ENCODE data around the gene OTOP2. TPM values are rescaled to one million over a fixed set of nuclear protein-coding genes. Genes with fewer than 3 reads are reported as not detected.
"Not testable (repeated sequence)": the region's sequence is repeated elsewhere in the genome, so short reads cannot be mapped to it uniquely, and the experiment has no call there.

The OTOP2 gene
- total RNA-seq, 5 donors from 2014 or later (not counting 1 experiment from before 2014, with no cell fraction given) = not detected

DNA sequence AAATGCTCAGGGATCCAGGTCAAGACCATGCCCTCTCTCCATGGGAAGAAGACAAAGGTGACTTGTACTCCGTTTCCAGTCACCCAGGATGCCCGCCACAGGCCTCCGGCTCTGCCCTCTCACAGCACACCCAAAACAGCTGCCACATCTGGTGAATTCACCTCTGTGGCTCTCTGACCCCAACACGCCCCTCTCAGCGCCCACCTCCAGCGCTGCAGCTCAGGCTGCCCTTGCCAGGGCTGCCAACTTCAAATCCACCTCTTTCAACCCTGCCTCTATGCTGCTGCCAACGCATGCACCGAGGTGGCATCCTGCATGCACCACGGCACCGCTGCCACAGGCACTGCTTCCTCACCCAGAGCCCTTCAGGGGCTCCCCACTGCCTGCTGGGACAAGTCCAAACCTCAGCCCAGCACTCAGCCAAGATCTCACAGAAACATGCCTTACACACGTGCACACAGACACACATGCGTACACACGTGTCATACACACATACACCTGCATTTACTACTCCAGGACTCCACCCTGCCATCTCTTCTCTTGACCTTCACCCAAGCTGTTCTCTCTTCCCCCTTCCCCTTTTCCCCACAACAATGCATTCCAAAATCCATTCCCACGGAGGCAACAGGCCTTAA lies 41.0 kb downstream of the OTOP2 start:
- WGBS (ENCODE audit: insufficient coverage) = 79% methylated on average over 13 of the region's 14 CpGs
- Histone ChIP-seq H3K27me3 (replicated peaks in 1 of 2; ENCODE audit: control insufficient read depth in 2 of 2, extremely low read depth in 1 of 2, insufficient read depth in 2 of 2, low read length in 1 of 2) (peaks cover 0 to 18% of the 10 kb centered on the region in 2 experiments), H3K36me3 (ENCODE audit: control insufficient read depth in 2 of 2, extremely low read depth in 1 of 2, insufficient read depth in 1 of 2, low read length in 1 of 2) (no peaks in the 10 kb centered on the region), H3K4me3 (ENCODE audit: control insufficient read depth in 1 of 2, extremely low read depth in 1 of 2, low read length in 1 of 2) (no peak overlapping the region), H3K27ac (ENCODE audit: low read length) (no peak overlapping the region), H3K9me3 (no peaks in the 10 kb centered on the region), H3K4me1 (ENCODE audit: control insufficient read depth in 1 of 2, extremely low read depth in 1 of 2, insufficient read depth in 2 of 2, low read length in 2 of 2) (peaks cover 0 to 9% of the 10 kb centered on the region in 2 experiments)
- ATAC-seq (replicated peaks in 1 of 4) (no peak), DNase-seq (no peak)
- Mint-ChIP-seq H3K36me3 (no peaks in the 10 kb centered on the region), H3K4me1 (peaks cover 3 to 12% (median 4%) of the 10 kb centered on the region in 3 donors), H3K9me3 (no peaks in the 10 kb centered on the region), H3K4me3 (no peak overlapping the region), H3K27ac (no peak overlapping the region), H3K27me3 (no peaks in the 10 kb centered on the region)
- ChIA-PET POLR2A (no interaction called here), CTCF (interaction anchor here in 1 of 2 donors (1.5 kb wide), 1 partner anchor 16 kb away, joined by 3 read pairs; no protein-coding TSS in a partner anchor)

DNA sequence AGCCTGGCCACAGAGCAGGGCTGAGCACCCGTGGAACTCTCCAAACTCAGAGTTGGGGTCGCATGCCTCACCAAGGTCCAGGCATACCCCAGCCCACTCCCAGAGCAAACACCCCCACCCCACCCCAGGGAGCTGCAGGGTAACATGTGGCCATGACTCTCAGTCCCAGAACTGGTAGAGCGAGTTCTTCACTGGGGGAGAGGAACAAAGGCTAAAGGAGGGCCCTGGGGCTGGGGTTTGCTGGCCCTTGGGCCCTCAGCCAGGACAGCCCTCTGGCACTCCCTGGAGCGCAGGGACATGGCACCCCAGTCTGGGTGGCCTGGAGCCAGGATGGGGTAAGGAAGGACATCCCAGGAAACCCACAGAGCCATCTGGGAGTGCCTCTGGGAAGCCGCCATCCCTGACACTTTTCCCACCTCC lies 44.3 kb downstream of the OTOP2 start:
- Histone ChIP-seq H3K4me1 (ENCODE audit: control insufficient read depth in 1 of 2, extremely low read depth in 1 of 2, insufficient read depth in 2 of 2, low read length in 2 of 2) (peaks cover 2 to 19% of the 10 kb centered on the region in 2 experiments), H3K4me3 (ENCODE audit: control insufficient read depth in 1 of 2, extremely low read depth in 1 of 2, low read length in 1 of 2) (no peak overlapping the region), H3K27ac (ENCODE audit: low read length) (no peak overlapping the region), H3K36me3 (ENCODE audit: control insufficient read depth in 2 of 2, extremely low read depth in 1 of 2, insufficient read depth in 1 of 2, low read length in 1 of 2) (no peaks in the 10 kb centered on the region), H3K27me3 (replicated peaks in 1 of 2; ENCODE audit: control insufficient read depth in 2 of 2, extremely low read depth in 1 of 2, insufficient read depth in 2 of 2, low read length in 1 of 2) (peaks cover 0 to 29% of the 10 kb centered on the region in 2 experiments), H3K9me3 (no peaks in the 10 kb centered on the region)
- WGBS (ENCODE audit: insufficient coverage) = 90% methylated on average over 3 of the region's 5 CpGs
- peaks cover 0 to 7% of the 10 kb centered on the region in 2 donors for H3K27me3 Mint-ChIP-seq
- ChIA-PET CTCF (no interaction called here), POLR2A (no interaction called here)
- ATAC-seq (replicated peaks in 1 of 4) (no peak), DNase-seq (no peak)
- H3K36me3 Mint-ChIP-seq = no peaks in the 10 kb centered on the region
- no peak overlapping the region for H3K27ac Mint-ChIP-seq
- H3K4me3 Mint-ChIP-seq = no peak overlapping the region
- peaks cover 8 to 13% (median 12%) of the 10 kb centered on the region in 3 donors for H3K4me1 Mint-ChIP-seq
- no peaks in the 10 kb centered on the region for H3K9me3 Mint-ChIP-seq

DNA sequence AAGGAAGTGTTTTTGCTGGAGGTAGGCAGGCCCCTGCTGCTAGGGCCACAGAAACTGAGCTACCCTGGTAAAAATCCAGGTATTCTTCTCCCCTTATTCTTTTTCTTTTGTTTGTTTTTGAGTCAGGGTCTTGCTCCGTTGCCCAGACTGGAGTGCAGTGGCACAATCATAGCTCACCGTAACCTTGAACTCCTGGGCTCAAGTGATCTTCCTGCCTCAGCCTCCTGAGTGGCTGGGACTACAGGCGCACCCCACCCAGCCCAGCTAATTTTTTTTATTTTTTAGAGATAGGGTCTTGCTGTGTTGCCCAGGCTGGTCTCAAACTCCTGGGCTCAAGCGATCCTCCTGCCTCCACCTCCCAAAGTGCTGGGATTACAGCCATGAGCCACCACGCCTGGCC lies 45.4 kb downstream of the OTOP2 start:
- H3K27ac ChIP-seq (ENCODE audit: low read length); H3K36me3 ChIP-seq (ENCODE audit: control insufficient read depth in 2 of 2, extremely low read depth in 1 of 2, insufficient read depth in 1 of 2, low read length in 1 of 2); DNase-seq; POLR2A ChIA-PET; H3K36me3 Mint-ChIP-seq; H3K4me3 ChIP-seq (ENCODE audit: control insufficient read depth in 1 of 2, extremely low read depth in 1 of 2, low read length in 1 of 2); H3K9me3 Mint-ChIP-seq; H3K27ac Mint-ChIP-seq; ATAC-seq (replicated peaks in 1 of 4); H3K4me3 Mint-ChIP-seq; H3K9me3 ChIP-seq: not testable (repeated sequence)
- 100% methylated on average over 3 of the region's 5 CpGs for WGBS (ENCODE audit: insufficient coverage)
- peaks cover 2 to 21% of the 10 kb centered on the region in 2 experiments for H3K4me1 ChIP-seq (ENCODE audit: control insufficient read depth in 1 of 2, extremely low read depth in 1 of 2, insufficient read depth in 2 of 2, low read length in 2 of 2)
- Mint-ChIP-seq H3K4me1 (peaks cover 8 to 13% (median 12%) of the 10 kb centered on the region in 3 donors), H3K27me3 (peaks cover 0 to 10% of the 10 kb centered on the region in 2 donors)
- peaks cover 0 to 40% of the 10 kb centered on the region in 2 experiments for H3K27me3 ChIP-seq (replicated peaks in 1 of 2; ENCODE audit: control insufficient read depth in 2 of 2, extremely low read depth in 1 of 2, insufficient read depth in 2 of 2, low read length in 1 of 2)
- CTCF ChIA-PET = interaction anchor here (0.6 to 3.6 kb wide), 4 partner anchors 8 to 125 kb away, joined by 3 to 13 read pairs (median 4); no protein-coding TSS in a partner anchor

DNA sequence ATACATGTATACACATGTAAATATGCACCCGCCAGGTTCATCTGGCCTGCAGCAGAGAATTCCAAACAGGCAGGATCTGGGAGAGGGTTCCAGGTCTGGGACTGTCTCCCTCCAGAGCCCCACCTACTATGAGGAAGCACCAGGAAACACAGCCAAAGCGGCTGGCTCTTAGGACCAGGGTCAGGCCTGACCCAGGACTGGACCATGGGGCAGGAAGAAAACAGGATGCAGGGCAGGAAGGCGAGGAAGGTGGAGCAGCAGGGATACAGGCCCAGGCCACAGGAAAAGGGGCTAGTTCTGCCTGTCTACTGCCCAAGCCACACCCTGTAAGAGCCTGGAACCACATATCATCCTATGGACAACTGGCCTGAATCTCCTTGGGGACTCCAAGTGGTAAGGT lies 46.3 kb downstream of the OTOP2 start:
- H3K36me3 Mint-ChIP-seq = no peaks in the 10 kb centered on the region
- no peaks in the 10 kb centered on the region for H3K9me3 ChIP-seq
- H3K36me3 ChIP-seq (ENCODE audit: control insufficient read depth in 2 of 2, extremely low read depth in 1 of 2, insufficient read depth in 1 of 2, low read length in 1 of 2) = no peaks in the 10 kb centered on the region
- no peak overlapping the region for H3K4me3 ChIP-seq (ENCODE audit: control insufficient read depth in 1 of 2, extremely low read depth in 1 of 2, low read length in 1 of 2)
- DNase-seq (no peak), ATAC-seq (replicated peaks in 1 of 4) (no peak)
- H3K27ac ChIP-seq (ENCODE audit: low read length) = no peak overlapping the region
- peak overlapping the region in 2 of 3 donors; percentile 28 to 96 for H3K4me3 Mint-ChIP-seq
- peak overlapping the region in 1 of 2 donors; percentile 64 for H3K27ac Mint-ChIP-seq
- peaks cover 0 to 14% of the 10 kb centered on the region in 2 donors for H3K27me3 Mint-ChIP-seq
- ChIA-PET CTCF (interaction anchor here (0.6 to 3.6 kb wide), 2 partner anchors 9 to 40 kb away, joined by 4 to 13 read pairs; no protein-coding TSS in a partner anchor), POLR2A (no interaction called here)
- H3K4me1 ChIP-seq (ENCODE audit: control insufficient read depth in 1 of 2, extremely low read depth in 1 of 2, insufficient read depth in 2 of 2, low read length in 2 of 2) = peaks cover 2 to 21% of the 10 kb centered on the region in 2 experiments
- H3K27me3 ChIP-seq (replicated peaks in 1 of 2; ENCODE audit: control insufficient read depth in 2 of 2, extremely low read depth in 1 of 2, insufficient read depth in 2 of 2, low read length in 1 of 2) = peaks cover 0 to 38% of the 10 kb centered on the region in 2 experiments
- WGBS (ENCODE audit: insufficient coverage) = 100% methylated on average over 1 of the region's 3 CpGs
- H3K9me3 Mint-ChIP-seq = no peaks in the 10 kb centered on the region
- peaks cover 6 to 13% (median 8%) of the 10 kb centered on the region in 3 donors for H3K4me1 Mint-ChIP-seq

DNA sequence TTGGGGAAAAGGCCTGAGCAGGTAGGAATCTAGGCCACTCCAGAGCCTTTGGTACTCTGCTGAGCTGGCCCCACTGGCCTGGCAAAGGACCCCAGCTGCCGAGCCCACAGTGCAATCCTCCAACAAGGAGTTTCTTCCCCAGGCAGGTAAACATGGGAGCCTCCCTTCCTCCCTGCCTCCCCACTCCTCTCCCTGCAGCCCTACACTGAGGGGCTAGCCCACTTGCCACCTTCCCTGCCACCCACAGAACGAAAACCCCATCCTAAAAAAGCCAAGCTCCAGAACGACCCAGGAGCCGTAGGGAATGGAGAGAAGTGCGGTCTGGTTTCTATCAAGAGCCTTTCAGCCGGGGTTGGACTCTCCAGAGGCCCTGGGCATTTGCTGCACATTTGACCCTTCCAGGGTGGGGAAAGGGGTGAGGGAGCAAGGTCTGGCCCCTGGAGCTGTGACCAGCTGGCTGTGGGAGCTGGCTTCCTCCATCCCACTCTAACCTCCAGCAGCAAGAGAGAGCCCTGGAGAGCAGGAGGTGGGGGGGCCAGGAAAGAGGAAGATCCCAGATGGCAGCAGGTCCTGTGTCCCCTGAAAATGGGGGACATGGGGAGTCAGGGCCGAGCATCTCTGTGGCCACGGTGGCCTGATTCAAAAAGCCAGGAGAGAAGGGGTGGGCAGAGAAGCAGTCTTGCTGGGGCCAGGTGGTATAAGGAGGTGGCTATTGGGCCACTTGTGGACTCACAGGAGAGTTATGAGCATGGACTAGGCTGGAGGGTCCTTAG lies 47.2 kb downstream of the OTOP2 start:
- Histone ChIP-seq H3K9me3 (no peaks in the 10 kb centered on the region), H3K4me1 (ENCODE audit: control insufficient read depth in 1 of 2, extremely low read depth in 1 of 2, insufficient read depth in 2 of 2, low read length in 2 of 2) (peaks cover 2 to 21% of the 10 kb centered on the region in 2 experiments), H3K27ac (ENCODE audit: low read length) (no peak overlapping the region), H3K27me3 (replicated peaks in 1 of 2; ENCODE audit: control insufficient read depth in 2 of 2, extremely low read depth in 1 of 2, insufficient read depth in 2 of 2, low read length in 1 of 2) (peaks cover 0 to 38% of the 10 kb centered on the region in 2 experiments), H3K4me3 (ENCODE audit: control insufficient read depth in 1 of 2, extremely low read depth in 1 of 2, low read length in 1 of 2) (no peak overlapping the region), H3K36me3 (ENCODE audit: control insufficient read depth in 2 of 2, extremely low read depth in 1 of 2, insufficient read depth in 1 of 2, low read length in 1 of 2) (no peaks in the 10 kb centered on the region)
- H3K9me3 Mint-ChIP-seq = no peaks in the 10 kb centered on the region
- ATAC-seq (replicated peaks in 1 of 4) (no peak), DNase-seq (no peak)
- 95% methylated on average over 8 of the region's 8 CpGs for WGBS (ENCODE audit: insufficient coverage)
- H3K27me3 Mint-ChIP-seq = peaks cover 0 to 17% of the 10 kb centered on the region in 2 donors
- no peak overlapping the region for H3K27ac Mint-ChIP-seq
- H3K4me1 Mint-ChIP-seq = peaks cover 6 to 13% (median 6%) of the 10 kb centered on the region in 3 donors
- no peaks in the 10 kb centered on the region for H3K36me3 Mint-ChIP-seq
- CTCF ChIA-PET = interaction anchor here (0.6 to 3.6 kb wide), 3 partner anchors 10 to 213 kb away, joined by 3 to 13 read pairs (median 4); no protein-coding TSS in a partner anchor
- POLR2A ChIA-PET = interaction anchor here in 1 of 2 donors (0.5 kb wide), 1 partner anchor 405 kb away, joined by 8 read pairs; no protein-coding TSS in a partner anchor
- peak overlapping the region; percentile 72 to 96 (median 82) for H3K4me3 Mint-ChIP-seq

DNA sequence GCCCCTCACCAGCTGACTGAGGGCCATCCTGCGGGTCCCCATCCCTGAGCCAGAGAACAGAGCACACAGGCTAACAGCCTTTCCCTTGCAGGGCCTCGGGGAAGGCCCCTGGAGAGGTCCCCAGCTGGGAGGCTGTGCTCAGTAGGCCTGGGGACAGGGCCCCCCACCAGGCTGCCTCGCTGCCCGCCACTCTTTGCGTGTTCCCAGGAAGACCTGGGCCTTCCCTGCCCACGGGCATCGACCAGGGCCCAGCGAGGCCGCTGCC lies 47.7 kb downstream of the OTOP2 start:
- H3K27ac ChIP-seq (ENCODE audit: low read length) = no peak overlapping the region

More for the DNA sequence above, 47.7 kb downstream of the OTOP2 start:
- WGBS (ENCODE audit: insufficient coverage) = 73% methylated on average over 9 of the region's 9 CpGs
- Histone ChIP-seq H3K27me3 (replicated peaks in 1 of 2; ENCODE audit: control insufficient read depth in 2 of 2, extremely low read depth in 1 of 2, insufficient read depth in 2 of 2, low read length in 1 of 2) (peaks cover 0 to 39% of the 10 kb centered on the region in 2 experiments), H3K36me3 (ENCODE audit: control insufficient read depth in 2 of 2, extremely low read depth in 1 of 2, insufficient read depth in 1 of 2, low read length in 1 of 2) (no peaks in the 10 kb centered on the region), H3K9me3 (no peaks in the 10 kb centered on the region), H3K4me1 (ENCODE audit: control insufficient read depth in 1 of 2, extremely low read depth in 1 of 2, insufficient read depth in 2 of 2, low read length in 2 of 2) (peaks cover 2 to 21% of the 10 kb centered on the region in 2 experiments), H3K4me3 (ENCODE audit: control insufficient read depth in 1 of 2, extremely low read depth in 1 of 2, low read length in 1 of 2) (peak overlapping the region in 1 of 2 donors; percentile 59)
- ATAC-seq (replicated peaks in 1 of 4) (no peak), DNase-seq (no peak)
- Mint-ChIP-seq H3K4me3 (peak overlapping the region; percentile 72 to 96 (median 82)), H3K27ac (no peak overlapping the region), H3K4me1 (peaks cover 6 to 13% (median 6%) of the 10 kb centered on the region in 3 donors), H3K9me3 (no peaks in the 10 kb centered on the region), H3K36me3 (no peaks in the 10 kb centered on the region), H3K27me3 (peaks cover 0 to 19% of the 10 kb centered on the region in 2 donors)
- POLR2A ChIA-PET = interaction anchor here in 1 of 2 donors (0.5 kb wide), 1 partner anchor 404 kb away, joined by 8 read pairs; no protein-coding TSS in a partner anchor
- CTCF ChIA-PET = interaction anchor here (0.6 to 3.6 kb wide), 3 partner anchors 10 to 212 kb away, joined by 3 to 13 read pairs (median 4); no protein-coding TSS in a partner anchor
